Middle frontal gyrus (tissue), 1 donor: ENCODE results near the gene ITFG2.

ENCODE experiments used
- DNase-seq: peaks from one replicate; pipeline ENCODE4 v3.0.0-alpha.2; 2015; ENCODE audit warnings: low spot score; ENCODE audit errors: extremely low spot score

The ITFG2 gene

GRCh38 chr12:2795291-2796186, 16.9 kb upstream of the ITFG2 start:
- DNase-seq, result peak; percentile 63

GRCh38 chr12:2796187-2796666, 16.2 kb upstream of the ITFG2 start:
- DNase-seq, result no peak

GRCh38 chr12:2797721-2798418, 14.6 kb upstream of the ITFG2 start:
- DNase-seq, result no peak

GRCh38 chr12:2800046-2800570, 12.4 kb upstream of the ITFG2 start:
- DNase-seq, result no peak

GRCh38 chr12:2801044-2801783, 11.3 kb upstream of the ITFG2 start:
- DNase-seq, result no peak

- DNase-seq, result no peak
These were observed 8.7 kb upstream of the ITFG2 start for GRCh38 chr12:2803635-2804392.

- DNase-seq, result no peak
These were observed 7.9 kb upstream of the ITFG2 start for GRCh38 chr12:2804393-2805142.

- no peak for DNase-seq
These were observed 7.3 kb upstream of the ITFG2 start for GRCh38 chr12:2805143-2805520.

- no peak for DNase-seq
These were observed 5.8 kb upstream of the ITFG2 start for GRCh38 chr12:2806700-2807099.

- no peak for DNase-seq
These were observed 667 bp upstream of the ITFG2 start for GRCh38 chr12:2811801-2812200.

- DNase-seq, result no peak
These were observed 1.0 kb downstream of the ITFG2 start for GRCh38 chr12:2813214-2814185.

GRCh38 chr12:2819810-2820209, 7.3 kb downstream of the ITFG2 start:
- no peak for DNase-seq

GRCh38 chr12:2820432-2820831, 8.0 kb downstream of the ITFG2 start:
- no peak for DNase-seq

GRCh38 chr12:2823483-2823882, 11.0 kb downstream of the ITFG2 start:
- no peak for DNase-seq

GRCh38 chr12:2824541-2824940, 12.1 kb downstream of the ITFG2 start:
- DNase-seq, result no peak

- no peak for DNase-seq
These were observed 12.7 kb downstream of the ITFG2 start for GRCh38 chr12:2825132-2825531.

- DNase-seq, result no peak
These were observed 13.6 kb downstream of the ITFG2 start for GRCh38 chr12:2826036-2826435.

GRCh38 chr12:2826721-2827515, 14.4 kb downstream of the ITFG2 start:
- no peak for DNase-seq
